A549 (cell line): Measurements from ENCODE around the gene FAM163B.

Experiments used
- CEBPB ChIP-seq, 2 experiments: fragments of >200 bp in 1 of 2; sonication (Bioruptor Twin) in 1 of 2; formaldehyde crosslinking in 1 of 2; IDR thresholded peaks; 2 replicates each; pipeline ENCODE4 v1.6.1; 2012 to 2016
- CHD2 ChIP-seq: fragments of 150-350 bp; IDR thresholded peaks from 2 replicates; pipeline ENCODE4 v1.6.1; 2014; ENCODE audit warnings: low read length; ENCODE audit not compliant: partially characterized antibody
- CTCF ChIP-seq: fragments of >200 bp; sonication (Bioruptor Twin); formaldehyde crosslinking; IDR thresholded peaks from 3 replicates; pipeline ENCODE4 v1.5.1; 2016
- JUN ChIP-seq, 2 experiments: fragments of >200 bp; sonication (Bioruptor Twin); formaldehyde crosslinking; IDR thresholded peaks; 2 replicates in 1 of 2; 3 replicates in 1 of 2; pipeline ENCODE4 v1.6.1; 2016 to 2017
- MAFK ChIP-seq: fragments of 450-650 bp; IDR thresholded peaks from 2 replicates; pipeline ENCODE4 v1.6.1; 2014; ENCODE audit not compliant: partially characterized antibody
- POLR2A ChIP-seq: IDR thresholded peaks from 2 replicates; pipeline ENCODE4 v1.6.1; 2012; ENCODE audit warnings: mild to moderate bottlenecking, low read length
- POLR2AphosphoS2 ChIP-seq: conservative IDR thresholded peaks from 2 replicates; pipeline ENCODE4 v1.6.1; 2012; ENCODE audit warnings: low read length, improper control_type of control experiment, inconsistent platforms
- RAD21 ChIP-seq, 2 experiments: fragments of >200 bp in 1 of 2; sonication (Bioruptor Twin) in 1 of 2; formaldehyde crosslinking in 1 of 2; IDR thresholded peaks in 1 of 2; conservative IDR thresholded peaks in 1 of 2; 2 replicates in 1 of 2; 3 replicates in 1 of 2; pipeline ENCODE4 v1.6.1; 2012 to 2018; ENCODE audit warnings: inconsistent platforms in 1 of 2
- RFX5 ChIP-seq: fragments of 450-650 bp; IDR thresholded peaks from 2 replicates; pipeline ENCODE4 v1.7.1; 2014; ENCODE audit warnings: antibody characterized with exemption, mild to moderate bottlenecking, moderate library complexity
- SMC3 ChIP-seq: fragments of >200 bp; sonication (Bioruptor Twin); formaldehyde crosslinking; IDR thresholded peaks from 3 replicates; pipeline ENCODE4 v1.6.1; 2018; ENCODE audit warnings: inconsistent platforms
- TFCP2L1 ChIP-seq: fragments of 250-450 bp; sonication (Bioruptor Pico); IDR thresholded peaks from 2 replicates; pipeline ENCODE4 v1.5.0; 2021; ENCODE audit warnings: mild to moderate bottlenecking

- no peak for TF ChIP-seq CTCF
- TF ChIP-seq POLR2A = no peak
- no peak for TF ChIP-seq TFCP2L1 (CRISPR knock-in tag)
- no peak for TF ChIP-seq CHD2
- TF ChIP-seq CEBPB (IDR thresholded peaks at IDR 0.05) = no peak
- TF ChIP-seq POLR2AphosphoS2 = no peak
- TF ChIP-seq MAFK = no peak
- no peak for TF ChIP-seq RAD21 (conservative IDR thresholded peaks at IDR 0.05 in 1 of 2, IDR thresholded peaks at IDR 0.05 in 1 of 2)
- no peak for TF ChIP-seq SMC3
- no peak for TF ChIP-seq JUN (IDR thresholded peaks at IDR 0.05)
- no peak for TF ChIP-seq RFX5
Observed at GRCh38 chr9:133643362-133643755, 34.2 kb upstream of the FAM163B start.
